C4-2B (cell line): Measurements from ENCODE around the gene RETN.

Experiments used
- CTCF ChIP-seq: fragments of 450-650 bp; conservative IDR thresholded peaks from 2 replicates; pipeline ENCODE4 v1.5.1; 2017; ENCODE audit warnings: mild to moderate bottlenecking
- ZFX ChIP-seq: fragments of 450-650 bp; IDR thresholded peaks from 2 replicates; pipeline ENCODE4 v1.6.1; 2017

- TF ChIP-seq CTCF (no peak), ZFX (0 out of 2 replicates have a peak, but pooled peaks have one; percentile 0)
These were observed 39.3 kb upstream of the RETN start, which contains the start of the genes PET100 and XAB2 for GRCh38 chr19:7629347-7630054.
